HepG2 (cell line): ENCODE measurements around the gene MAPK6. TPM values are rescaled to one million over a fixed set of nuclear protein-coding genes. Genes with fewer than 3 reads are reported as not detected.

ENCODE experiments used
- ARNT2 ChIP-seq: sonication (generic); formaldehyde crosslinking; IDR thresholded peaks from 2 replicates; pipeline ENCODE4 v1.8.0; 2022; ENCODE audit warnings: mild to moderate bottlenecking, low read depth, missing genetic modification reagents, moderate library complexity
- CEBPB ChIP-seq: IDR thresholded peaks from 2 replicates; pipeline ENCODE4 v1.6.1; 2011; ENCODE audit warnings: low read depth, low read length, improper control_type of control experiment, borderline replicate concordance
- FOXJ3 ChIP-seq: sonication (generic); formaldehyde crosslinking; IDR thresholded peaks from 2 replicates; pipeline ENCODE4 v1.4.0; 2020; ENCODE audit warnings: missing genetic modification reagents, mild to moderate bottlenecking, borderline replicate concordance
- GLI4 ChIP-seq: sonication (generic); formaldehyde crosslinking; IDR thresholded peaks from 2 replicates; pipeline ENCODE4 v1.5.1; 2020; ENCODE audit warnings: missing genetic modification reagents, mild to moderate bottlenecking, moderate library complexity, borderline replicate concordance
- GPN1 ChIP-seq: sonication (generic); formaldehyde crosslinking; IDR thresholded peaks from 2 replicates; pipeline ENCODE4 v1.5.1; 2020; ENCODE audit warnings: missing genetic modification reagents, borderline replicate concordance
- IKZF4 ChIP-seq: sonication (generic); formaldehyde crosslinking; IDR thresholded peaks from 2 replicates; pipeline ENCODE4 v1.5.1; 2020; ENCODE audit warnings: borderline replicate concordance, mild to moderate bottlenecking, low read depth, missing genetic modification reagents; ENCODE audit errors: not compliant biosample characterization
- ISX ChIP-seq: sonication (generic); formaldehyde crosslinking; conservative IDR thresholded peaks from 2 replicates; pipeline ENCODE4 v1.5.0; 2020; ENCODE audit warnings: missing genetic modification reagents
- KAT7 ChIP-seq: IDR thresholded peaks from 2 replicates; pipeline ENCODE4 v1.6.1; 2018; ENCODE audit warnings: borderline replicate concordance, missing compliant biosample characterization
- MEF2D ChIP-seq: sonication (generic); formaldehyde crosslinking; IDR thresholded peaks from 2 replicates; pipeline ENCODE4 v1.5.1; 2020; ENCODE audit warnings: mild to moderate bottlenecking, missing genetic modification reagents
- MLLT10 ChIP-seq: sonication (generic); formaldehyde crosslinking; IDR thresholded peaks from 2 replicates; pipeline ENCODE4 v1.4.0; 2020; ENCODE audit warnings: missing genetic modification reagents
- RORA ChIP-seq: sonication (generic); formaldehyde crosslinking; IDR thresholded peaks from 2 replicates; pipeline ENCODE4 v1.5.0; 2020; ENCODE audit warnings: mild to moderate bottlenecking, missing genetic modification reagents, moderate library complexity
- THAP8 ChIP-seq: sonication (generic); formaldehyde crosslinking; IDR thresholded peaks from 2 replicates; pipeline ENCODE4 v1.5.1; 2020; ENCODE audit warnings: missing genetic modification reagents, mild to moderate bottlenecking, borderline replicate concordance
- YEATS4 ChIP-seq: sonication (generic); formaldehyde crosslinking; IDR thresholded peaks from 2 replicates; pipeline ENCODE4 v1.4.0; 2020; ENCODE audit warnings: missing genetic modification reagents, borderline replicate concordance
- ZNF225 ChIP-seq: sonication (generic); formaldehyde crosslinking; IDR thresholded peaks from 2 replicates; pipeline ENCODE4 v1.4.0; 2020; ENCODE audit warnings: mild to moderate bottlenecking, missing genetic modification reagents
- ZNF326 ChIP-seq: sonication (generic); formaldehyde crosslinking; IDR thresholded peaks from 2 replicates; pipeline ENCODE4 v1.4.0; 2020; ENCODE audit warnings: missing genetic modification reagents, borderline replicate concordance
- ZNF556 ChIP-seq: sonication (generic); formaldehyde crosslinking; IDR thresholded peaks from 2 replicates; pipeline ENCODE4 v1.4.0; 2020; ENCODE audit warnings: mild to moderate bottlenecking, missing genetic modification reagents, borderline replicate concordance
- ZNF567 ChIP-seq: sonication (generic); formaldehyde crosslinking; IDR thresholded peaks from 2 replicates; pipeline ENCODE4 v1.8.1; 2023; ENCODE audit warnings: mild to moderate bottlenecking, missing genetic modification reagents, borderline replicate concordance
- ZNF775 ChIP-seq: sonication (generic); formaldehyde crosslinking; IDR thresholded peaks from 2 replicates; pipeline ENCODE4 v1.4.0; 2020; ENCODE audit warnings: missing genetic modification reagents, mild to moderate bottlenecking, moderate library complexity, borderline replicate concordance
- polyA plus RNA-seq, 8 experiments: library from polyadenylated mRNA; depleted of rRNA in 3 of 8; stranded (reverse) in 7 of 8; unstranded in 1 of 8; fragments of >200 nt; fragmentation: Illumina TruSeq in 4 of 8; extraction: Trizol in 4 of 8; gene quantifications; 2 replicates each; pipeline versions ENCODE4 v1.2.1 to v1.2.3, GENCODE V29; 2011 to 2016; ENCODE audit warnings: low read depth in 4 of 8, missing spikeins in 1 of 8, mixed read lengths in 1 of 8; ENCODE audit not compliant: insufficient read depth in 1 of 8
- total RNA-seq, 5 experiments: library from RNA; depleted of rRNA; stranded (reverse); fragments of >200 nt; fragmentation: Illumina TruSeq; extraction: Trizol; gene quantifications; 2 replicates each; pipeline ENCODE4 v1.2.3, GENCODE V29; 2016; ENCODE audit warnings: low read depth in 1 of 5
- TF ChIP-seq, protein P1 (sequence below): sonication (generic); formaldehyde crosslinking; IDR thresholded peaks from 2 replicates; pipeline ENCODE4 v1.5.0; 2020; ENCODE audit warnings: mild to moderate bottlenecking, missing genetic modification reagents
- TF ChIP-seq, protein P2 (sequence below): sonication (generic); formaldehyde crosslinking; IDR thresholded peaks from 2 replicates; pipeline ENCODE4 v1.8.1; 2023; ENCODE audit warnings: missing genetic modification reagents, mild to moderate bottlenecking, borderline replicate concordance

MAPK6 gene
- total and polyA plus RNA-seq, 2 of the 13 experiments (the other 11 are each of a cell fraction or from before 2014, with no cell fraction given) = 89.5 to 99.7 TPM

GRCh38 chr15:52020221-52021085 is 1.4 kb downstream of the MAPK6 start (continued):
- TF ChIP-seq KAT7 (CRISPR knock-in tag) = no peak; the same call in 1 of the 2 replicates
- no peak for TF ChIP-seq YEATS4 (CRISPR knock-in tag)
- no peak for TF ChIP-seq MLLT10
- TF ChIP-seq GPN1 (CRISPR knock-in tag) = no peak
- no peak for TF ChIP-seq CEBPB
- TF ChIP-seq ISX (CRISPR knock-in tag) = no peak
- TF ChIP-seq ZNF225 = no peak
- no peak for TF ChIP-seq ZNF326 (CRISPR knock-in tag)
- 0 out of 2 replicates have a peak, but pooled peaks have one; percentile 32 for TF ChIP-seq GLI4 (CRISPR knock-in tag)
- no peak for TF ChIP-seq FOXJ3 (CRISPR knock-in tag)
- no peak for TF ChIP-seq ZNF556
- no peak for TF ChIP-seq RORA (CRISPR knock-in tag)
- TF ChIP-seq, protein P1, sequence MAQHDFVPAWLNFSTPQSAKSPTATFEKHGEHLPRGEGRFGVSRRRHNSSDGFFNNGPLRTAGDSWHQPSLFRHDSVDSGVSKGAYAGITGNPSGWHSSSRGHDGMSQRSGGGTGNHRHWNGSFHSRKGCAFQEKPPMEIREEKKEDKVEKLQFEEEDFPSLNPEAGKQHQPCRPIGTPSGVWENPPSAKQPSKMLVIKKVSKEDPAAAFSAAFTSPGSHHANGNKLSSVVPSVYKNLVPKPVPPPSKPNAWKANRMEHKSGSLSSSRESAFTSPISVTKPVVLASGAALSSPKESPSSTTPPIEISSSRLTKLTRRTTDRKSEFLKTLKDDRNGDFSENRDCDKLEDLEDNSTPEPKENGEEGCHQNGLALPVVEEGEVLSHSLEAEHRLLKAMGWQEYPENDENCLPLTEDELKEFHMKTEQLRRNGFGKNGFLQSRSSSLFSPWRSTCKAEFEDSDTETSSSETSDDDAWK (CRISPR knock-in tag) = no peak
- TF ChIP-seq ZNF775 = no peak
- TF ChIP-seq IKZF4 (CRISPR knock-in tag) = no peak
- no peak for TF ChIP-seq THAP8 (CRISPR knock-in tag)
- no peak for TF ChIP-seq ZNF567 (CRISPR knock-in tag)
- no peak for TF ChIP-seq MEF2D (CRISPR knock-in tag)
- TF ChIP-seq, protein P2, sequence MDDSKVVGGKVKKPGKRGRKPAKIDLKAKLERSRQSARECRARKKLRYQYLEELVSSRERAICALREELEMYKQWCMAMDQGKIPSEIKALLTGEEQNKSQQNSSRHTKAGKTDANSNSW (CRISPR knock-in tag) = no peak
- TF ChIP-seq ARNT2 (CRISPR knock-in tag) = no peak
